Heart right ventricle (tissue), 16 donors: ENCODE data around the gene SLC2A5. TPM values are rescaled to one million over a fixed set of nuclear protein-coding genes. Genes with fewer than 3 reads are reported as not detected.

Source experiments
- ATAC-seq, 8 donors: fragments of 200-7000 bp; cut with Tn5 transposase; one replicate each; pipeline ENCODE4 v1.9.1; 2020; ENCODE audit warnings: mild to moderate bottlenecking in 8 of 8, moderate library complexity in 8 of 8, moderate number of reproducible peaks in 1 of 8
- DNase-seq, 2 donors: peaks; one replicate each; pipeline ENCODE4 v3.0.0-alpha.2; 2020
- H3K27ac ChIP-seq, 10 donors: fragments of 200-600 bp; sonication (generic) in 2 of 10; one replicate each; pipeline versions ENCODE4 v1.5.0 to v1.8.0; 2020 to 2022; ENCODE audit warnings: mild to moderate bottlenecking in 3 of 10
- H3K27me3 ChIP-seq, 7 donors: fragments of 200-600 bp; one replicate each; pipeline ENCODE4 v1.8.0; 2021 to 2022; ENCODE audit warnings: mild to moderate bottlenecking in 2 of 7
- H3K36me3 ChIP-seq, 9 donors: fragments of 200-600 bp; sonication (generic) in 1 of 9; one replicate each; pipeline versions ENCODE4 v1.5.0 to v1.8.0; 2020 to 2022; ENCODE audit warnings: mild to moderate bottlenecking in 2 of 9
- H3K4me1 ChIP-seq, 9 donors: fragments of 200-600 bp; sonication (generic) in 1 of 9; one replicate each; pipeline versions ENCODE4 v1.5.0 to v1.8.0; 2020 to 2022; ENCODE audit warnings: mild to moderate bottlenecking in 4 of 9
- H3K4me3 ChIP-seq, 10 donors: fragments of 200-600 bp; sonication (generic) in 2 of 10; one replicate each; pipeline versions ENCODE4 v1.5.0 to v1.8.0; 2020 to 2022; ENCODE audit warnings: mild to moderate bottlenecking in 7 of 10, moderate library complexity in 2 of 10
- H3K9me3 ChIP-seq, 11 donors: fragments of 200-600 bp in 10 of 11; sonication (generic) in 2 of 11; one replicate each; pipeline versions ENCODE4 v1.5.0 to v1.8.0; 2013 to 2022; ENCODE audit warnings: mild to moderate bottlenecking in 2 of 11, control low read depth in 1 of 11, moderate library complexity in 1 of 11
- CTCF ChIP-seq, 9 donors: fragments of 200-600 bp; sonication (generic) in 2 of 9; IDR thresholded peaks; one replicate each; pipeline versions ENCODE4 v1.5.0 to v1.8.0; 2021 to 2022; ENCODE audit warnings: antibody characterized with exemption in 9 of 9, mild to moderate bottlenecking in 5 of 9, moderate library complexity in 1 of 9
- WGBS, 2 donors: extraction: QIAGEN DNeasy Blood & Tissue Kit; methylation state at CpG; one replicate each; pipeline ENCODE4 v1.1.7; 2013; ENCODE audit warnings: inconsistent platforms in 1 of 2; 5-methylcytosine and 5-hydroxymethylcytosine counted together
- intact Hi-C, 10 donors: fragments of 100-400 bp; cut with DNase I; formaldehyde crosslinking; loops; one replicate each; pipeline versions ENCODE4 v1.11.1 to v1.14.2; 2022
- polyA plus RNA-seq, 2 donors: library from polyadenylated mRNA; stranded (reverse); fragments of 200-250 nt; gene quantifications; one replicate each; pipeline ENCODE4 v1.2.3, GENCODE V29; 2013
- total RNA-seq, 10 donors: library from RNA; stranded (reverse); fragmentation: NEBNext Ultra II Directional in 3 of 10; extraction: Animal tissue kit (Norgen Biotek cat#: 25700) in 3 of 10; gene quantifications; one replicate each; pipeline versions ENCODE4 v1.2.1 to v1.2.4, GENCODE V29; 2021 to 2023
- donor health status: Arrhythmogenic right ventricular cardiomyopathy.
- donor health status: ischemic (EF 13 %, LVEDD 7.1; RV severe dilation, severe dysfunction).
- donor health status: healthy with polysubstance abuse.
- donor health status: DM: no; HTN: yes; CAD: no.
- donor health status: DM: no; HTN: no; CAD: no.
- donor health status: ischemic (EF 25% LVEDD 6.9; RV normal size, moderate dysfunction).
- donor health status: ischemic (EF 25% LVEDD 5.7; RV mildly dilated, moderate dysfunction).
- donor health status: healthy.
- donor health status: DM: yes; HTN: yes; CAD: no.
- donor health status: Ischemic cardiomyopathy.
- donor health status: ischemic (EF 35%, LVEDD 5.7; RV mildly dilated, moderate dysfunction).
- donor health status: nonischemic (EF 11% LVEDD 7.7; RV severe dilation, severe dysfunction).
- donor health status: DM: yes; HTN: yes; CAD: no.
- donor health status: PGD.
- donor health status: ischemic (EF 29% LVEDD 5.4; RV normal size, mild dysfunction).
- donor health status: nonischemic (EF 23%, LVEDD 6.1; RV moderate dilation, normal function).

Gene SLC2A5
- total and polyA plus RNA-seq, 12 donors = 0.39 to 15.6 (median 3.8) TPM

- Histone ChIP-seq H3K27ac (no peak overlapping the region), H3K4me1 (peaks cover 0 to 38% (median 16%) of the 10 kb centered on the region in 9 donors), H3K36me3 (no peaks in the 10 kb centered on the region), H3K4me3 (no peak overlapping the region), H3K9me3 (no peaks in the 10 kb centered on the region), H3K27me3 (no peaks in the 10 kb centered on the region)
- no peak for TF ChIP-seq CTCF (IDR thresholded peaks at IDR 0.05)
- DNase-seq = no peak
- intact Hi-C loops = no loop called here
- WGBS, 2 donors = 85% methylated on average over 12 of the region's 12 CpGs
- ATAC-seq = no peak
These were observed 18.1 kb upstream of the SLC2A5 start for GRCh38 chr1:9087411-9088125.

- H3K4me1 ChIP-seq = peaks cover 0 to 46% (median 16%) of the 10 kb centered on the region in 9 donors
- no peak overlapping the region for H3K4me3 ChIP-seq
- no peak overlapping the region for H3K27ac ChIP-seq
- intact Hi-C loops = no loop called here
- ATAC-seq = no peak
- no peaks in the 10 kb centered on the region for H3K27me3 ChIP-seq
- no peak for DNase-seq
- H3K36me3 ChIP-seq = no peaks in the 10 kb centered on the region
- no peak for TF ChIP-seq CTCF (IDR thresholded peaks at IDR 0.05)
- 73 to 88% methylated on average over 2 of the region's 2 CpGs for WGBS, 2 donors
- no peaks in the 10 kb centered on the region for H3K9me3 ChIP-seq
These were observed 17.4 kb upstream of the SLC2A5 start for GRCh38 chr1:9086796-9087195.

DNA sequence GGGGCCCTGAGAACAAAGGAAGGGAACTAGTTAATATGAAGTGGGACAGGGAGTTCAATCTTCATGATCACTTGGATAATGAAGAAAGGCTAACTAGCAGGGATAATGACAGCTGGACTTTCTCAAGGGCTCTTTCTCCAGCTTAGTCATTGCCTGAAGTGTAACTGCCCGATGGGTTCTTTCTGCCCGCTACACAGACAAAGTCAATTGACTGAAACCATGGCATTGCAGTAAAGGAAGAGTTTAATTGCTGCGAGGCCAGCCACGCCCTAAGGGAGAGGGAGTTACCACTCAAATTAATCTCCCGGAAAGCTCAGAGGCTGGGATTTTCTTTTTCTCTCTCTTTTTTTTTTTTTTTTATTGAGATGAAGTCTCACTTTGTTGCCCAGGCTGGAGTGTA, 16.6 kb upstream of the SLC2A5 start:
- H3K9me3 ChIP-seq = no peaks in the 10 kb centered on the region
- H3K27ac ChIP-seq = peak overlapping the region in 1 of 10 donors; percentile 53
- ATAC-seq (no peak), DNase-seq (no peak)
- H3K4me1 ChIP-seq = peaks cover 0 to 46% (median 16%) of the 10 kb centered on the region in 9 donors
- H3K4me3 ChIP-seq = no peak overlapping the region
- no peak for TF ChIP-seq CTCF (IDR thresholded peaks at IDR 0.05)
- no peaks in the 10 kb centered on the region for H3K36me3 ChIP-seq
- intact Hi-C loops = no loop called here
- H3K27me3 ChIP-seq = no peaks in the 10 kb centered on the region
- 74 to 79% methylated on average over 5 of the region's 5 CpGs for WGBS, 2 donors

DNA sequence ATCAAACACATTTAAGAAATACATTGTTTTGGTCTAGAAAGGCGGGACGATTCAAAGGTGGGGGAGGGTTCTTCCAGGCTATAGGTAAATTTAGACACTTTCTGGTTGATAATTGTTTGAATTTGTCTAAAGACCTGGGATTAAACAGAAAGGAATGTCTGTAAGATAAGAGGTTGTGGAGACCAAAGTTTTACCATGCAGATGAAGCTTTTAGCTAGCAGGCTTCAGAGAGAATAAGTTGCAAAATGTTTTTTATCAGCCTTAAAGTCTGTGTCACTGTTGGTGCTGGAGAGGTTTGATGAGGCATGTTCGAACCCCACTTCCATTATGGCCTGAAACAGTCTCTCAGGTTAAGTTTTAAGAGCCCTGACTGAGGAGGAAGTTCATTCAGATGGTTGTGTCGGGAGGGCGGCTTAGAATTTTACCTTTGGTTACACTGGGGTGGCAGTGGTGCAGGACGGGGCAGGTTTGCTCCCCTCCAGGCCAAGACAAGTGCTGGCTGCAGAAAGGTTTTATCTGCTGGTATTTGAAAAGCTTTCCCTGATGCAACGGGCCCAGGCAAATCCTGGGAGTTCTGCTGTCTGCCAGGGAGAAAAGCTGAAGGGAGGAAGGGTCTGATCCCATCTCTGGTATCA, 16.0 kb upstream of the SLC2A5 start:
- Histone ChIP-seq H3K27me3 (no peaks in the 10 kb centered on the region), H3K9me3 (no peaks in the 10 kb centered on the region), H3K4me3 (no peak overlapping the region), H3K36me3 (no peaks in the 10 kb centered on the region), H3K27ac (peak overlapping the region in 7 of 10 donors; percentile 16 to 72 (median 37)), H3K4me1 (peaks cover 0 to 46% (median 16%) of the 10 kb centered on the region in 9 donors)
- ATAC-seq = peak in 3 of 8 donors; percentile 11 to 37 (median 23)
- WGBS, 2 donors = 54 to 63% methylated on average over 7 of the region's 7 CpGs
- intact Hi-C loops = no loop called here
- no peak for DNase-seq
- TF ChIP-seq CTCF (IDR thresholded peaks at IDR 0.05) = no peak
